Thyroid gland (tissue), 4 donors: Measurements from ENCODE around the gene MCM5. TPM values are rescaled to one million over a fixed set of nuclear protein-coding genes. Genes with fewer than 3 reads are reported as not detected.
"Not testable (repeated sequence)": the region's sequence is repeated elsewhere in the genome, so short reads cannot be mapped to it uniquely, and the experiment has no call there.

Experiments used
- DNase-seq, 2 donors: peaks; one replicate each; pipeline ENCODE4 v3.0.0-alpha.2; 2019
- H3K27ac ChIP-seq, 3 donors: fragments of 200-600 bp; sonication (generic); 1 replicate in 2 of 3; 2 replicates in 1 of 3; pipeline ENCODE4 v1.5.1; 2016 to 2019; ENCODE audit warnings: mild to moderate bottlenecking in 1 of 3, moderate library complexity in 1 of 3
- H3K27me3 ChIP-seq: fragments of 200-600 bp; sonication (generic); one replicate; pipeline ENCODE4 v1.5.1; 2019
- H3K36me3 ChIP-seq, 2 donors: fragments of 200-600 bp; sonication (generic); one replicate each; pipeline ENCODE4 v1.5.1; 2016 to 2019
- H3K4me1 ChIP-seq, 2 donors: fragments of 200-600 bp; sonication (generic); one replicate each; pipeline ENCODE4 v1.5.1; 2017 to 2019
- H3K4me3 ChIP-seq, 3 donors: fragments of 200-600 bp; sonication (generic); replicated peaks in 1 of 3; 1 replicate in 2 of 3; 2 replicates in 1 of 3; pipeline ENCODE4 v1.5.1; 2016; ENCODE audit warnings: mild to moderate bottlenecking in 1 of 3
- H3K9me3 ChIP-seq: fragments of 200-600 bp; sonication (generic); one replicate; pipeline ENCODE4 v1.5.1; 2017
- POLR2A ChIP-seq, 2 donors: fragments of 450-650 bp; IDR thresholded peaks; one replicate each; pipeline ENCODE4 v1.6.1; 2017; ENCODE audit warnings: antibody characterized with exemption in 2 of 2, mild to moderate bottlenecking in 2 of 2, moderate library complexity in 1 of 2
- WGBS, 2 donors: methylation state at CpG; one replicate each; pipeline ENCODE4 v1.1.5; 2017; 5-methylcytosine and 5-hydroxymethylcytosine counted together
- intact Hi-C: fragments of 100-400 bp; cut with DNase I; formaldehyde crosslinking; loops from one replicate; pipeline ENCODE4 v1.15.1; 2023
- total RNA-seq, 4 donors: library from RNA; depleted of rRNA; stranded (reverse); fragments of >200 nt; gene quantifications; one replicate each; pipeline ENCODE4 v1.2.3, GENCODE V29; 2016
- TF ChIP-seq, protein P1 (sequence below), 6 experiments: fragments of 200-600 bp in 3 of 6; fragments of 450-650 bp in 3 of 6; sonication (generic) in 3 of 6; IDR thresholded peaks; one replicate each; pipeline ENCODE4 v1.5.1; 2016 to 2019; ENCODE audit warnings: antibody characterized with exemption in 6 of 6, mild to moderate bottlenecking in 2 of 6, inconsistent platforms in 1 of 6, moderate library complexity in 1 of 6

Gene MCM5
- total RNA-seq, 4 donors from 2014 or later: 16.7 to 34.7 (median 25.1) TPM

DNA sequence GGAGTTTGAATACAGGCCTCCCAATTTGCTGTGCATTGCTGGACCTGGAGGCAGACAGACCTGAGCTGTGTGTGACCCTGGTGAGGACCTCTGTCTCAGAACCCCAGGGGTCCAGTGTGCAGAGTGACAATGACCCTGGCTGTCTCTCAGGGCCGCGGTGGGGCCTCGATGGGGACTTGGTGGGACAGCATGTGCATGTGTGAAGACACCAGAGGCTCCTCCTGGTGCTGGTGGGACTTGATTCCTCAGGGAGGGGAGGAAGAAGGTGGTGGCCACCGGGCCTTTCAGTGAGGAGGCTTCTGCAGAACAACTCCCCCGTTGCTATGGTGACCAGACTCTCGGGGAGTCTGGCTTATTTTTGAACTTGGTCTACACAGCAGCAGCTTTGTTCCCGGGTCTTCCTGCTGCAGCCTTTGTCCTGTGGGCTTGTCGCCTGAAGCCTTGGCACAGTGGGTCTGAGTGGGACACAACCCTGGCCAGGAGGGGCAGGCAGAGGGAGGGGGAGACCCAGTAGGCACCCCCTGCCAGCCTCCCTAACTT lies 35.3 kb downstream of the MCM5 start:
- intact Hi-C loops: no loop called here
- Histone ChIP-seq H3K27ac (no peak overlapping the region), H3K27me3 (no peaks in the 10 kb centered on the region), H3K4me3 (no peak overlapping the region), H3K36me3 (no peaks in the 10 kb centered on the region), H3K9me3 (no peaks in the 10 kb centered on the region), H3K4me1 (peaks cover 6 to 13% of the 10 kb centered on the region in 2 donors)
- 70 to 87% methylated on average over 2 to 3 of the region's 8 CpGs for WGBS, 2 donors
- DNase-seq: no peak
- TF ChIP-seq POLR2A (IDR thresholded peaks at IDR 0.05): no peak
- TF ChIP-seq, protein P1, sequence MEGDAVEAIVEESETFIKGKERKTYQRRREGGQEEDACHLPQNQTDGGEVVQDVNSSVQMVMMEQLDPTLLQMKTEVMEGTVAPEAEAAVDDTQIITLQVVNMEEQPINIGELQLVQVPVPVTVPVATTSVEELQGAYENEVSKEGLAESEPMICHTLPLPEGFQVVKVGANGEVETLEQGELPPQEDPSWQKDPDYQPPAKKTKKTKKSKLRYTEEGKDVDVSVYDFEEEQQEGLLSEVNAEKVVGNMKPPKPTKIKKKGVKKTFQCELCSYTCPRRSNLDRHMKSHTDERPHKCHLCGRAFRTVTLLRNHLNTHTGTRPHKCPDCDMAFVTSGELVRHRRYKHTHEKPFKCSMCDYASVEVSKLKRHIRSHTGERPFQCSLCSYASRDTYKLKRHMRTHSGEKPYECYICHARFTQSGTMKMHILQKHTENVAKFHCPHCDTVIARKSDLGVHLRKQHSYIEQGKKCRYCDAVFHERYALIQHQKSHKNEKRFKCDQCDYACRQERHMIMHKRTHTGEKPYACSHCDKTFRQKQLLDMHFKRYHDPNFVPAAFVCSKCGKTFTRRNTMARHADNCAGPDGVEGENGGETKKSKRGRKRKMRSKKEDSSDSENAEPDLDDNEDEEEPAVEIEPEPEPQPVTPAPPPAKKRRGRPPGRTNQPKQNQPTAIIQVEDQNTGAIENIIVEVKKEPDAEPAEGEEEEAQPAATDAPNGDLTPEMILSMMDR (IDR thresholded peaks at IDR 0.05): no peak

DNA sequence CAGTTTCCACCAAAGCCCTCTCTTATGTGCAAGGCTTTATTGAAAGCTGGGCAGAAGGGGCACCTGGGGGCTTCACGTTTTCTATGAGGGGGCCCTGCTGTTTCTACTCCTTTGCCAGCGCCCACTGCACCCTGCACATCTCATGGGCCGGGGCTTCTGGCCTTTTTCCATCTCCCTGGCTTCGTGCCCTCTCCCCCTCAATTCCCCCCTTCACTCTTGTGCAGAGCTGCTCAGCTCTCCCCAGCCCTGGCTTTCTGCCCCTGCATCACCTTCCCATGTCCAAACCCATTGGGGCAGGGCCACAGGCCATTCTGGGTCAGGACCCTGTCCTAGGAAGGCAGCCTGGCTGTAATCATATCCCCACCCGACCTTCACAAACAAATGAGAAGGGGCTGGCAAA lies 36.5 kb downstream of the MCM5 start:
- H3K9me3 ChIP-seq: no peaks in the 10 kb centered on the region
- 66 to 78% methylated on average over 5 of the region's 5 CpGs for WGBS, 2 donors
- H3K27ac ChIP-seq: no peak overlapping the region
- intact Hi-C loops: no loop called here
- H3K36me3 ChIP-seq: no peaks in the 10 kb centered on the region
- DNase-seq: no peak
- H3K4me1 ChIP-seq: peaks cover 0 to 1% of the 10 kb centered on the region in 2 donors
- H3K27me3 ChIP-seq: no peaks in the 10 kb centered on the region
- no peak overlapping the region for H3K4me3 ChIP-seq
- TF ChIP-seq, protein P1 (IDR thresholded peaks at IDR 0.05): no peak
- no peak for TF ChIP-seq POLR2A (IDR thresholded peaks at IDR 0.05)

DNA sequence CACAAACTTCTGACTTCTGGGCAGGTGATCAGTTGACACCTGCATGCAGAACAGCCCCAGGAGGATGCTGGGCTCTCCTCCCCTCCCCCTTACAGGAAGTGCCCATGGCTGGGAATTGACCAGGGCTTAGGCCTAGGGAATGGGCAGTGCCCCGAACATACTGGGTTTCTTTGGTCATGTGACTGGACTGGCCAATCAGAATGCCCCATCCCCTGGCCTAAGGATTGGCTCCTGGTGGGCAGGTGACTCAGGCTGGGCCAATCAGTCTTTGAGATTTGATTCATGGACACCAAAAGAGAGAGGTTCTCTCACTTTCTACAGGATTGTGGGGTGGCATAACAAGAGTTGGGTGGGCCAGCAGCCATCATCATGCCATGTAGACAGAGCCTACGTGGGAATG lies 37.1 kb downstream of the MCM5 start:
- H3K27me3 ChIP-seq: no peaks in the 10 kb centered on the region
- 76 to 94% methylated on average over 2 of the region's 2 CpGs for WGBS, 2 donors
- H3K4me1 ChIP-seq: no peaks in the 10 kb centered on the region
- intact Hi-C loops: no loop called here
- H3K36me3 ChIP-seq: no peaks in the 10 kb centered on the region
- no peak overlapping the region for H3K4me3 ChIP-seq
- H3K27ac ChIP-seq: no peak overlapping the region
- no peak for DNase-seq
- TF ChIP-seq POLR2A (IDR thresholded peaks at IDR 0.05): no peak
- TF ChIP-seq, protein P1 (IDR thresholded peaks at IDR 0.05): no peak
- no peaks in the 10 kb centered on the region for H3K9me3 ChIP-seq

DNA sequence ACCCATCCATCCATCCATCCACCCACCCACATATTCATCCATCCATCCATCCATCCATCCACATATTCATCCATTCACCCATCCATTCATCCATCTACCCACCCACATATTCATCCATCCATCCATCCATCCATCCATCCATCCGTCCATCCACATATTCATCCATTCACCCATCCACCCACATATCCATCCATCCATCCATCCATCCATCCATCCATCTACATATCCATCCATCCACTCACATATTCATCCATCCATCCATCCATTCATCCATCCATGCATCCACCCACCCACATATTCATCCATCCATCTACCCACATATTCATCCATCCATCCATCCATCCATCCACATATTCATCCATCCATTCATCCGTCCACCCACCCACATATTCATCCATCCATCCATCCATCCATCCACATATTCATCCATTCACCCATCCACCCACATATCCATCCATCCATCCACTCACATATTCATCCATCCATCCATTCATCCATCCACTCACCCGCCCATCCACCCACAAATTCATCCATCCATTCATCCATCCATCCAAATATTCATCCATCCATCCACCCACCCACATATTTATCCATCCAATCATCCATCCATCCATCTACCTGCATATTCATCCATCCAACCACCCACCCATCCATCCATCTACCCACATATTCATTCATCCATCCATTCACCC lies 38.9 kb downstream of the MCM5 start:
- H3K36me3 ChIP-seq, H3K27ac ChIP-seq, H3K4me1 ChIP-seq, H3K9me3 ChIP-seq, intact Hi-C loops, H3K4me3 ChIP-seq, H3K27me3 ChIP-seq, DNase-seq: not testable (repeated sequence)
- 60 to 77% methylated on average over 3 of the region's 3 CpGs for WGBS, 2 donors

DNA sequence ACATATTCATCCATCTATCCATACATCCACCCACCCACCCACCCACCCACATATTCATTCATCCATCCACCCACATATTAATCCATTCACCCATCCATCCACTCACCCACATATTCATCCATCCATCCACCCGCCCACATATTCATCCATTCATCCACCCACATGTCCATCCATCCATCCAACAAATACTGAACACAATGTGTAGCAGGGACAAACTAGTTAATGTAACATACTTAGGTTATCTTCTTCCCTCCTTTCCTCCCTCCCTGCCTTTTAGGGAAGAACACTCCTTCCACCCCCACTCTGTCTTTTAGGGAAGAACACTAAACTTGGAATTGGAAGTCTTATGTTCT lies 39.4 kb downstream of the MCM5 start:
- H3K27ac ChIP-seq: no peak overlapping the region
- H3K36me3 ChIP-seq: no peaks in the 10 kb centered on the region
- intact Hi-C loops: no loop called here
- TF ChIP-seq POLR2A (IDR thresholded peaks at IDR 0.05): no peak
- TF ChIP-seq, protein P1 (IDR thresholded peaks at IDR 0.05): no peak
- H3K27me3 ChIP-seq: no peaks in the 10 kb centered on the region
- H3K4me3 ChIP-seq: no peak overlapping the region
- H3K4me1 ChIP-seq: no peaks in the 10 kb centered on the region
- 85 to 100% methylated on average over 1 of the region's 1 CpG for WGBS, 2 donors
- H3K9me3 ChIP-seq: no peaks in the 10 kb centered on the region
- no peak for DNase-seq
